Effector CD8-positive, alpha-beta T cell (primary cell): ENCODE results near the gene SMPDL3B.

Experiments
- DNase-seq: peaks from one replicate; lab custom pipeline; 2025; lab: John Stamatoyannopoulos, UW

The SMPDL3B gene

DNA sequence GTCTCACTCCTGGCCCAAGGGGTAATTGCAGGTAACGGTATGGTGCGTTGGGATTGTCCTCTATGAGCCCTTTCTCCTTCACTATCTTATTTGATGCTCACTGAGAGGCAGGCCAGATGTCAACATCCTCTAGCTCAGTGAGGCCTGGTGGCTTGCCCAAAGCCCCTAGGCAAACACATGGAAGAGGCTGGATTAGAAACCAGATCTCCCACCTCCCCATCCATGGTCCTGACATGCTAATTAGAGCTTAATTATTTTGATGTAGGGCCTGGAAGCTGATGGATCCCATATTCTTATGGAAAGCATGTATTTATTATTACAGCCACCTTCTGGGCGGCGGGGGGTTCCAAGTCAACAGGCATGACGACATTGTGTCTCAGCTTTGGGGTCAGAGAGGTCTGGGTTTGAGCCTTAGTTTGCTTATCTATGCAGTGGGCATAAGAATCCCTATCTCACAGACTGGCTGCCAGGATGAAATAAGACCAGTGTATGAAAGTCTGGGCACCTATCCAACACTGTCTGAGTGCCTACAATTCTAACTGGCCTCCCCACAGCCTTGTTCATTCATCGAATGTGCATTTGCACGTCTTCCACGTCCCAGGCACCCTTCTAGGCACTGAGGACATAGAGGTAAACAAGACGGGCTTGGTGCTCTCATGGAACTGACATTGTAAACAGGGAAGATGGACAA lies 6.2 kb downstream of the SMPDL3B start:
- no peak for DNase-seq

DNA sequence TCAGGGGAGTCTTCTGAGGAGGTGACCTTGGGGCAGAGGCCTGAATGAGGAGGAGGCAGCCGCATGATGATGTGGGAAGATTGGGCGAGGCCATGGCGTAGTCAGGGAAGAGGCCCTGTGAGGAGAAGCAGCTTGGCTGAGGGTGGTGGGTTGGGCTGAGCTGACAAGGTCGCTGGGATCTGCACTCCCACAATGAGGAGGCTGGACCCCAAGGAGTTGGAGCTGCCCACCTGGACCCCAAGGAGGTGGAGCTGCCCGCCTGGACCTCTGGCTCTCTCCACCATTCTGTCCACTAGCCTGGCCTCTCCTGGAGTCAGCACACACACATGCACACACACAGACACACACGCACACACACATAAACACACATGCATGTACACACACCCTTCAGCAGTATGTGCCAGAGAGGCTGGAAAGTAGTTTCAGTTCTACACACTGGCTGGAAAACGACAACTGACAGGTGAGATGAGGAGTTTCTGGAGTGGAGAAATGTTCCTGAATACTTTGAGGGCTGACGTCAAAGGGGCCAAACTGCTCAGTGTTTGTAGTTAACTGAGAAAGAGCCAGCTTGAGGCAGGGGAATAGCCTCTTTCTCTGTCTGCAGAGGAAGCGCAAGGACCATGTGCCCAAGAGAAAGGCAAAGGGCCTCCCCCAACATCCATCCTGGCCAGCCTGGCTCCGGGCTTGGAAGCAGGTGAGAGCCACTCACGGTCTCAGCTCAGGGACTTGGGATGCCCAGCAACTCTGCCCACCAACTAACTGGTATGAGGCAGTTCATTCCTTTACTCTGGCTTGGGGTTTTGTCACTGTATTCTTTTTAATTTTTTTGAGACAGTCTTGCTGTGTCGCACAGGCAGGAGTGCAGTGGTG lies 7.1 kb downstream of the SMPDL3B start:
- no peak for DNase-seq

DNA sequence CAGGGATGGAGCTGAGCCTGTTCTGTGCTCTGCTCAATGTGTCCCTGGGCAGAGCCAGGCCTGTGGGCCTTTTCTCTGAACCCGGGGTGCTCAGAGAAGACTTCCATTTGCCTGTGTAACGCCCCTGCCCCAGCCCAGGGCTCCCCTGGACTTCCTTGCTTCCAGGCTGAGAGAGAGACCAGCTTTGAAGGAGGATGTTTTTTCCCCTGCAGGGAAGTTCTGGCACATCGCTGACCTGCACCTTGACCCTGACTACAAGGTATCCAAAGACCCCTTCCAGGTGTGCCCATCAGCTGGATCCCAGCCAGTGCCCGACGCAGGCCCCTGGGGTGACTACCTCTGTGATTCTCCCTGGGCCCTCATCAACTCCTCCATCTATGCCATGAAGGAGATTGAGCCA lies 10.2 kb downstream of the SMPDL3B start:
- no peak for DNase-seq

DNA sequence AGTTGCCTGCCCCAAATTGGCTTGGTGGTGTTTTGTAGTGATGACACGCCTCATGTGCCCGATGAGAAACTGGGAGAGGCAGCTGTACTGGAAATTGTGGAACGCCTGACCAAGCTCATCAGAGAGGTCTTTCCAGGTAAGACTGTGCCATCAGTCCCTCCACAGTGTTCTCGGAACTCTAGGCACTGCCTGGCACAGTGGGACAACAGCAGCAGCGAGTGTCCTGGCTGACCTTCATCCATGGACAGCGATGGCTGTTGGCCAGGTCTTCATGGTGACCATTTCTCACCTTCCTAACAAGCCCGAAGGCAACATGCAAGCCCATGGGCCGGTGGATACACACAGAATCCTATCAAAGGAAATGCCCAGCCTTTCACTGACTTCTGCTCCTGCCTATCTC lies 14.2 kb downstream of the SMPDL3B start:
- DNase-seq, result no peak

DNA sequence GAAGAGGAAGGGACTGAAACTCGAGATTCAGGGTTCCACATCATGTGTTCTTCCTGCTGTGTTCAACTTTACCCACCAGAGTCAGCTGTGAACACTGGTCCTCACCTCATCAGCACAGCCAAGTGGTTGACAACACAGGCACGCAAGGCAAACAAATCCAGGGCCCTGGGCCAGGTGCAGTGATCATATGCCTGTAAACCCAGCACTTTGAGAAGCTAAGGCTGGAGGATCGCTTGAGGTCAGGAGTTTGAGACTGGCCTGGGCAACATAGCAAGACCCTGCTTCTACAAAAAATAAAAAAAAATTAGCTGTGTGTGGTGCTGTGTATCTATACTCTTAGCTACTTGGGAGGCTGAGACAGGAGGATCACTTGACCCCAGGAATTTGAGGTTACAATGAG lies 16.6 kb downstream of the SMPDL3B start:
- no peak for DNase-seq

DNA sequence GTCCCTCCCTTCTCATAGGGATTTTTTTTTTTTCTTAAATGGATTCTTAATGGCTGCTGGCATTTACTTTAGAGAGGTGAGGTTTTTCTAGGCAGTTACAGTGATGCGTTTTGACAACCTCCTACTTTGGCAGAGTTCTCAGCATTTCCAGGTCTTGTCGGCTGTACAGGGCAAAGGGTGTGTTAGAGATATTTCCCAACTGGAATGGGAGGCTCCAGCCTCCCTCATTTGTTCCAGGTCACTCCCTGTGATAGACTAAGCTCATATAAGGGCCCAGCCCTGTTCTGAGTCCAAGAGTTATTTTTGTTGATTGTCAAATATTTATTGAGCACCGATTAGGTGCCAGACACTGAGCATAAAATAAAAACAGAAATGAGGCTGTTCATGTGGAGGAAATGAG lies 17.3 kb downstream of the SMPDL3B start:
- DNase-seq, result no peak

DNA sequence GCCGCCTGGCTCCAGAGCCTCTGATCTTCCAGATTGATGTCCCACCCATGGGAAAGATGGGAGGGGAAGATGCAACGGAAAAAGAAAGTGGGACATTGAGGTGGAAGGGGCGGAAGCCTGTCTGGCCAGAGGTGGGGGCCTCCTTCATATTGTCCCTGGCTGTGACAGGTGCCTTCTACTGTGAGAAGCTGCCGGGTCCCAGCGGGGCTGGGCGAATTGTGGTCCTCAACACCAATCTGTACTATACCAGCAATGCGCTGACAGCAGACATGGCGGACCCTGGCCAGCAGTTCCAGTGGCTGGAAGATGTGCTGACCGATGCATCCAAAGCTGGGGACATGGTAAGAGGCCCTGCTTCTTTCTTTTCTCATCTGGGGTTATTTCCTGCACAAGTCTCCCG lies 19.4 kb downstream of the SMPDL3B start:
- DNase-seq, result no peak

DNA sequence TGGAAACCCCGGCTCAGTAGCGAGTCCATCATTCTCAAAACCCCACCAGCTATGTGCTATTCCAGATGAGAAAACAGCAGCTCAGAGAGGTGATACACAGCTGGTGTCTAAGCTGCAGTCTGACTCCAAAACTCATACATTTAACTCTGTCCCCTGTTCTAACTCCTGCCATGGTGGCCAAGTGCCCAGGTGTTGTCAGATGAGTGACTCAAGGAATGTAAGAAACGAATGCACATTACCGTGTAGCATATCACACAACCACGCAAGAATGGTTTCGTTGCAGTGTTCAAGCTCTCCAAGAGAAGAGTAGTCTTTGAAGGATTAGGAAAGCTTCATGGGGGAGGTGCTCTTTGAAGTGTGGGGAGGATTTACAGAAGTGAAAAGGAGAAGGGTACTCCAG lies 20.3 kb downstream of the SMPDL3B start:
- DNase-seq, result no peak

DNA sequence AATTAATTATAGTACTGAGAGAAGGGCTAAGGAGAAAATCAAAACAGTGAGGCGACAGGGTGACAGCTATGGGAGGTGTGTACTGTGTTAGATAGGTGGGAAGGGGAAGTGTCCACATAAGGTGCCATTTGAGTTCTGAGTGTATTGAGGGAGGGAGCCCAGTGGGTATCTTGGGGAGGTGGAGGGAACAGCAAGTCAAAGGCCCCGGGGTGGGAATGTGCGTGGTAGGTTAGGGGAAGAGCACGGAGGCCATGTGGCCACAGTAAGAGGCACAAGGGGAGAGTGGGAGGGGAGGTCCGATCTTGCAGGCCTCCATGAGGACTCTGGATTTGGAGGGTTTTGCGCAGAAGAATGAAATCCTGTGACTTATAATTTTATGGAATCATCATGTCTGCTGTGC lies 22.0 kb downstream of the SMPDL3B start:
- DNase-seq, result no peak

DNA sequence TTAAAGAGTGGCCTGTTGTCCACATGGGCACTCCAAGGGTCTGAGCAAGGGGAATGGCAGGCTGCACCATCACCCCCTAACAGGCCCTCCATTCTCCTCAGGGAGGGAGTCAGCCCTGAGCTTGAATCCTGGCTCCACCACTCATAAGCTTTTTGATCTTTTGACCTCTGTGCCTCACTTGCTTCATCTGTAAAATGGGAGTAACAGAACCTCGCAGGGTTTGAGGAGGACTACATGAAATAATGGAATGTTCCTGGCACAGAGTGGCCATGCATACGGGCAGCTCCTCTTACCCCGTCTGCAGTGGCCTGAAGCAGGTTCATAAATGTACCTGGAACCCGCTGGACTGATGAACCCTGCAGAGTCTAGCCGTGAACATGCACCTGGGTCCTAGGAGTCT lies 22.9 kb downstream of the SMPDL3B start:
- no peak for DNase-seq

DNA sequence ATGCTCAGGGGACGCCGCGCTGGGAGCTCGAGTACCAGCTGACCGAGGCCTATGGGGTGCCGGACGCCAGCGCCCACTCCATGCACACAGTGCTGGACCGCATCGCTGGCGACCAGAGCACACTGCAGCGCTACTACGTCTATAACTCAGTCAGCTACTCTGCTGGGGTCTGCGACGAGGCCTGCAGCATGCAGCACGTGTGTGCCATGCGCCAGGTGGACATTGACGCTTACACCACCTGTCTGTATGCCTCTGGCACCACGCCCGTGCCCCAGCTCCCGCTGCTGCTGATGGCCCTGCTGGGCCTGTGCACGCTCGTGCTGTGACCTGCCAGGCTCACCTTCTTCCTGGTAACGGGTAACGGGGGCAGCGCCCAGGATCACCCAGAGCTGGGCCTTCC lies 23.7 kb downstream of the SMPDL3B start:
- DNase-seq, result no peak

DNA sequence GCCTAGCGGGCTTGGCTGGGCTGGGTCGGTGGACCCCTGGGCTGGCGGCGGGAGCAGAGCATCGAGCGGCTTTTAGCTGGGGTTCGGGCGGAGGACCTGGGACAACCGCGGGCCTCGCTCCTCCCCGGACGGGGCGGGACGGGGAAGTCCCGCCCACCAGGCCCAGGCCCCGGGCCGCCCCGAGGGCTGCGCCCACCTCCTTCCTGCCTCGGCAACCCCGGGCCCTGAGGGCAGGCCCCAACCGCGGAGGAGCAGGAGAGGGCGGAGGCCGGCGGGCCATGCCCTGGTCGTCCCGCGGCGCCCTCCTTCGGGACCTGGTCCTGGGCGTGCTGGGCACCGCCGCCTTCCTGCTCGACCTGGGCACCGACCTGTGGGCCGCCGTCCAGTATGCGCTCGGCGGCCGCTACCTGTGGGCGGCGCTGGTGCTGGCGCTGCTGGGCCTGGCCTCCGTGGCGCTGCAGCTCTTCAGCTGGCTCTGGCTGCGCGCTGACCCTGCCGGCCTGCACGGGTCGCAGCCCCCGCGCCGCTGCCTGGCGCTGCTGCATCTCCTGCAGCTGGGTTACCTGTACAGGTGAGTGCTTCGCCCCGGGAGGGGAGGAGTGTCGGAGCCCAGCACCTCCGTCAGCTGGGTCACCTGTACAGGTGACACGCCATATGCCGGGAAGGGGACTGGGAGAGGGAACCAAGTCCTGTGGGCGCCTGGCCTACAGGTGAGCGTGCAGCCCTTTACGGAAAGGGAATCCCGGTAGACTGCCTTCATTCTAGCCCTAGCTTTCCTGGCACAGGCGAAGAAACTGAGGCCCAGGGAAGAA lies 25.2 kb downstream of the SMPDL3B start, which contains the start of gene XKR8:
XKR8 (plus strand) TSS at position 182 of the 812 bp plus-strand sequence; CDS start at position 279, 97 bp downstream.
- peak; percentile 68 for DNase-seq

DNA sequence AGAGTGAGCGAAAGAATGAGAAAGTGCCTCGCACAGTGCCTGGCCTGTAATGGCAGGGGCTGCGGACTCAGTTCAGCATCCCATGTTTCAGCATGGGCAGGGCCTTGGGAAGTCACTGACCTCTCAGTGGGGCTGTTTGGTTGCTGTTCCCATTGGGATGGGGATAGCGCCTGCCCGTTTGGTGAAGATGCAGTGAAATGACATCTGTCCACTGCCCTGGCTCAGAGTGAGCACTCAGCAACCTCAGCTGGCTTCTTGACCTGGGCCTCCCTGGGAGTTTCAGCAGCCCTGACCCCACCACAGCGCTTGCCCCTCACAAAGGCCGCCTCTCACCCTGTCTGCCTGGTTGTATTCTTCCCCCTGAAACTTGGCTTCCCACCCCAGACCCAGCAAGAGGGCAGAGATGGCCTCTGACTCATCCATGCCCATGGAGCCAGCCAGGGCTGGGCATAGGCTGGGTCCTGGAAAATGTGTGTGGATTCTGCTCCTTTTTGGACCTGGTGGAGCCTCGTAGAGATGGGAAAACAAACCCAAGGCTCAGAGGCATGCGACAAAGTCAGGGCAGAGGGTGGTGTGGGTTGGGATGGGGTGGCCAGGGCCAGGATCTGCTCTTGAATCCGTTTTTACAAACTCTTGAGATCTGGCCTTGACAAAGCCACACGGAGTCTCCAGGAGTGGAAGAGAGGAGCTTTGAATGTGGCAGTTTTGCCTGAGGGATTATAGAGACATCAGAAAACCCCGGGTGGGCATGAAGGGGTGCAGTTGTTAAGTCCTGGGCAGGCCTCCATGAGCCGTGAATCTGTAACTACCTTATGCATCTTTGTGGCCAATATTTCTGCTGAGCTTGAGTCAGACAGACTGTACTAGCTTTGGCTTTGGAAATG lies 26.2 kb downstream of the SMPDL3B start:
- DNase-seq, result no peak

DNA sequence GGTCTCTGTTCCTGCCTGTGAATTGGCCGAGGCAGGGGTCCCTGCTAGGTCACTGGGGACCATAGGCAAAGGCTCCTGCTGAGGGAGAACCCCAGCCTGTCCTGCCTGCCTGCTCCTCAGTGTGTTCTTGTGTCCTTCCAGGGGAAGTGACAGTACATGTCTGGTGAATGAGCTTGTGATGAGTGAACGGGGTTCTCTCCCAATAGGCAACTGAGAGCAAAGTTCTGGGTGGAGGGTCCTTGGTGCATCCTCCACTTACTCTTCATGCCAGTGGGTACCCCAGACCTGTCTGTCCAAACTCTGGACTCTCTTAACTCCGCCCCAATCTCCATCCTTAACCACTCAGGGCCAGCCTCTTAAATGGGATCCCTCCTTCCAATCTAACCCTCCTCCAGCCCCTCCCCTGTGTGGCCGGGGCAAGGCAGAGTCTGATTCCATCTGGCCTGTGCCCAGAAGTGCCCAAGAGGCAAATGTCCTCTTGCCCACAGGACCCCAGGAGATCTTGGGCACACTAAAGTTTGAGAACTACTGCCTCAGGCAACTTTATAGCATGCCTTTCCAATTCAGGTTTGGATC lies 26.9 kb downstream of the SMPDL3B start:
- no peak for DNase-seq

DNA sequence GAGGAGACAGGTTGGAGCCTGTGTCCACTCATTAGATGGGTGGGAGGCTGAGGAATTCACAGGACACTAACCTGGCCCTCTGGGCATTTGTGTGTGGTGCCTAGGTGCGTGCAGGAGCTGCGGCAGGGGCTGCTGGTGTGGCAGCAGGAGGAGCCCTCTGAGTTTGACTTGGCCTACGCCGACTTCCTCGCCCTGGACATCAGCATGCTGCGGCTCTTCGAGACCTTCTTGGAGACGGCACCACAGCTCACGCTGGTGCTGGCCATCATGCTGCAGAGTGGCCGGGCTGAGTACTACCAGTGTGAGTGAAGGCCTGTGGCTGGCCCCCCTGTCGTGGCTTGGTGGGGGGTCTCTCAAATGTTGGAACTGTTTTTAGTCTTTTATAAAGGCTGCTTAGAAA lies 28.6 kb downstream of the SMPDL3B start:
- DNase-seq, result no peak

DNA sequence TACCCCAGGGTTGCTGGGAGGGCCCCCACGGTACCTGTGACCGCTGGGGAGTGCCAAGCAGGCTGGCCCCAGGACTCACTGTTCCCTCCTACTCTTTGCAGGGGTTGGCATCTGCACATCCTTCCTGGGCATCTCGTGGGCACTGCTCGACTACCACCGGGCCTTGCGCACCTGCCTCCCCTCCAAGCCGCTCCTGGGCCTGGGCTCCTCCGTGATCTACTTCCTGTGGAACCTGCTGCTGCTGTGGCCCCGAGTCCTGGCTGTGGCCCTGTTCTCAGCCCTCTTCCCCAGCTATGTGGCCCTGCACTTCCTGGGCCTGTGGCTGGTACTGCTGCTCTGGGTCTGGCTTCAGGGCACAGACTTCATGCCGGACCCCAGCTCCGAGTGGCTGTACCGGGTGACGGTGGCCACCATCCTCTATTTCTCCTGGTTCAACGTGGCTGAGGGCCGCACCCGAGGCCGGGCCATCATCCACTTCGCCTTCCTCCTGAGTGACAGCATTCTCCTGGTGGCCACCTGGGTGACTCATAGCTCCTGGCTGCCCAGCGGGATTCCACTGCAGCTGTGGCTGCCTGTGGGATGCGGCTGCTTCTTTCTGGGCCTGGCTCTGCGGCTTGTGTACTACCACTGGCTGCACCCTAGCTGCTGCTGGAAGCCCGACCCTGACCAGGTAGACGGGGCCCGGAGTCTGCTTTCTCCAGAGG lies 31.8 kb downstream of the SMPDL3B start:
- no peak for DNase-seq

DNA sequence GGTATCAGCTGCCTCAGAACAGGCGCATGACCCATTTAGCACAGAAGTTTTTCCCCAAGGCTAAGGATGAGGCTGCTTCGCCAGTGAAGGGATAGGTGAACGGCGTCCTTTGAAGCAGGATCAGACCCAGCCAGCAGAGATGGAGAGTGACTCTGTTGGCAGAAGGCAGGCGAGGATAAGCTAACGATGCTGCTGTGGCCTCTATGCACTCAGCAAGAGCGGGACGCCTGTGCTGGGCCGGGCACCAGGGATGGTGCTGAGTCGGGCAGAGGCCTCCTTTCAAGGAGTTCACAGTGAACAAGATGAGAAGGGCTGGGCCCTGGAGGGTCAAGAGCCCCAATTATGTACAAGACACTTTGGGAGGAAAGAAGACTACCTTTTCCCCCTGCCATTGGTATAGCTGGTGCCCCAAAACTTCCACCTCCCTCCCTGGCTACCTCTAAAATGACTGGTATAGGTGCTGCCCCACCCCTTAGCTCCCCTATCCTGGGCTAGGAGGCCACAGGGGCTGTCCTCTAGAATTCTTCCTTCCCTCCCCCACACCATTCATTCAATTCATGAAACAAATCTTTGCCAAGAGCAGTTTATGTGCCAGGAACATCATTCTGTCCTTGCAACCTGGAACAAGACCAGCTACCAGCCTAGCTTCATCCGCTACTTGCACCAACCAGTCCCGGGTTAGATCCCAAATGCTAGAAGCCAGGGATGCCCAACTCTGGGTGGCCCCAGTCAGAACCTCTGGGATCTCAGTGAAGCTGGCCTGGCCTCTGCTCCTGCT lies 32.5 kb downstream of the SMPDL3B start:
- no peak for DNase-seq

DNA sequence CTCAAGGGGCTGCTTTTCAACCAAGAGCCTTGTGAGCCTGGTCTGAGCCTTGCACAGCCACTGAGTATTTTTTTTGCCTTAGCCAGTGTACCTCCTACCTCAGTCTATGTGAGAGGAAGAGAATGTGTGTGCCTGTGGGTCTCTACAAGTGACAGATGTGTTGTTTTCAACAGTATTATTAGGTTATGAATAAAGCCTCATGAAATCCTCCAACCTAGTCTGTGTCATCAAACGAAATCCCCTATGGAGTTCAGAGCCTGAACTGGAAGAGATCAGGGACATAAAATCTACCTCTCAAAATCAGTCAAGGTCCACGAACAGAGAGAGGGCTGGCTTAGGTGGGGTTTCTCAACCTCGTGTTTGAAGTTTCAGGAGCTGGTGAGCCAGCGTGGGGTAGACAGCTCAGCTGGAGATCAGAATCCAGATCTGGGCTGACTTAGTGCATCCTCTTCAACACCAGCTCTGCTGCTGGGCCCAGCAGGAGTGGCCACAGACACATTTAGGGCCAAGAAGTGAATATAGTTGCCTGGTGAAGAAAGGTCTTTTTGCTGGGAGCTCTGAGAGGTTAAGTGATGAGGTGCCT lies 33.2 kb downstream of the SMPDL3B start:
- no peak for DNase-seq

DNA sequence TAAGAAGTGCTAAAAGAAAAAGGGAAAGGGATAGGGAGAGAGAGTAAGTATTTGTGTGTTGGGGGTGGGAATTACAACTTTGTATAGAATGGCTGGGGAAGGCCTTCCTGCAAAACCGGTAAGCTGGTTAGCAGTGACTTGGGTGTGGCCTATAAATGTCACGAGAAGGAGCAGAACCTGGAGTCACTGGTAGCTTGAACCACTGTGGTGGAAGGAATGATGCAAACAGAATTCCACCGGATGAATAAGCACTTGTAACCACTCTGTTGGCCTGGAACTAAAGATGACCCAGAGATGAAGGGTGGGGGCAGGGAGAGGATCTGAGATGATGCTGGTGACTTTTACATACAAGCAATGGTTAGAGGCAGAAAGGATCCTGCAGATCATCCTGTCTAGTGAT lies 33.9 kb downstream of the SMPDL3B start:
- DNase-seq, result no peak
